NCI-H1048 (cell line): ENCODE data around the gene ASZ1.

Experiments used
- DNase-seq: peaks from one replicate; lab custom pipeline; 2025; lab: John Stamatoyannopoulos, UW

Gene ASZ1

GRCh38 chr7:117346161-117346560, 81.1 kb downstream of the ASZ1 start:
- no peak for DNase-seq

- no peak for DNase-seq
These were observed 89.3 kb downstream of the ASZ1 start for GRCh38 chr7:117338020-117338419.

DNA sequence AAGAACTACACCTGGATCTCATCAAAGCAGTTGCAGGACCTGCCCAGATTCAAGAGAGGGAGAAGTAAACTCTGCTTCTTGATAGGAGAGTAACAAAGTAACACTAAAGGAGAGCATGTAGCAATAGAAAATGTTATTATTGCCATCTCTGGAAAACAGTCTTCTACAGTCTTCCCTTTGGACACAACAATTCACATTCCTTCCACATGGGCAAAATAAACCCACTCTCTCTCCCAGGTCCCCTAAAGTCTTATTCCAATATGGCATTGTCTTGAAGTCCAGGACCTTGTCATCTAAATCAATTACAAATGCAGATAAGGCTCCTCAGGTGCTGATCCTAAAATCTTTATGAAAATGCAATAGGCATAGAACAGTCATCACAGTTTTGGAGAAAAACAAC, 94.1 kb downstream of the ASZ1 start:
- DNase-seq: no peak

GRCh38 chr7:117332031-117332430, 95.3 kb downstream of the ASZ1 start:
- DNase-seq: no peak

DNA sequence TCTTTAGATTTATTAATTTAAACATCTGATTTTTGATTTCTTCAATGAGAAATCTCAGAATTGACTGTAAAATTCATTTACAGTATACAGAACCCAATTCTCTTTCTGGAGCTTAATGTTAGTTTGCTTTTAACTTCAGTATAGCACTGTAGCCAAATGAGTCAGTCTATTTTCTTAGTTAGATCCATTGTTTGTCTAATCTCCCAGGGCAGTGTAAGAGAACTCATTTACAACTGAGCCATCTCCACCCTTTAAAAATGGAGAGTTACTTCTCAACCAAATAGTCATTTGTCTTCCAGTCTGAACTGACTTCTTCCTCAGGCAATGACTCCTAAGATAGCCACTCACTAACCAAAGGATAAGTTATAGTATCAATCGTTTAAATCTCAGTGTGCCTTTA, 101.5 kb downstream of the ASZ1 start:
- no peak for DNase-seq

DNA sequence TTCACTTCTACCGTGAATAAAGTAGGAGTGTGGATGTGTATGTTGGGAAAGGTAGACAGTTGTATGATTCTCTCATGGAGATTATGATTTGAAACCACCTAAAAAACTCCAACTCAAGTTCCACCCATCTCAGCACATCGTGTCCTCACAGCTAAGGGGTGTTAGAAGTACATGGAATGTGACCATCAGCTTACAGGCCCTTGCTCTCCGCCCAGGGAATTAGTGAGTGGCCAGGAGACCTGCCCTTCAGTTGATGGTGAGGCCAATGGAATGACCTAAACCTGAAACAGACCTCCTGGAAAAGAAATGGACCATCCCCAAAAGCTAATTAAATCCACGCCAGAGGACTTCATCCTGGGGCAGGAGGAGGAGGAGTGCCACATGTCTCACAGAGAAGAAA, 102.3 kb downstream of the ASZ1 start:
- no peak for DNase-seq

DNA sequence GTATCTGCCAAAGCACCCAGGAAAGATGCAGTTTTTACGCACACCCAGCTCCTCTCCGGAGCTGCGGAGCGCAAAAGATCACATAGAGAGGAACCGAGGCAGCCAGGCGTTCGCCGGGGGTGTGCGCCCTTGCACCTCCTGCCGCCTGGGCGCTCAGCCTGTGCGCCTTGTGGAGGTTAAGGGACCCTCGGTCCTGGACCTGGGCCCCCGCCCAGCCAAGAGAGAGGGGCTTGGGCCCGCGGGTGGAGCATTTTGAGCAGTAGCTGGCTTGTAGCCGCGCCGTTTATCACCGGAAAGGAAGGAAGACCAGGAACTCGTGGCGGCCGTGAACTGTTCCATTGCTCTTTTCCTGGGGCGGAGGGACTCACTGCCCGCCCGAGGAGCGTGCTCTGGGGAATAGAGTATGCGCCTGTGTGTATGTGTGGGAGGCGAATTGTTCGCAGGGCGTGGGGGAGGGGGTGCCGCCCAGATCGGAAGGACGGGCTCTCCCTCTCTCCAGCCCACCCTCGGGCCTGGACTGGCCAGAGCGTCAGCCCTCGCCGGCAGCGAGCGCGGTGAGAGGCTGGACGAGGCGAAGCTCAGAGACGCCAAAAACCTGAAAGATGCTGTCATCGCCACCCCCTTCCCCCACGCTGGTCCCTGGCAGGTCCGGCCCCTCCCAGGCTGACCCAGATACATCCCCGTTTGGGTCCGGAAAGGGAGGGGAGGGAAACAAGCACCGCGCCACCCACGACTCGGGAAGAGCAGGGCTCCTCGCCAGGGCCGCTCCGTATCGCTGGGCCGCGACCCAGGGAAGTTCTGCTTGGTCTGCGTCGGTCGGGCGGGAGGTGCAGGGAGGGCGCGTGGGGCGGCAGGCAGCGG, 103.2 kb downstream of the ASZ1 start:
- no peak for DNase-seq

GRCh38 chr7:117323305-117323850, 103.9 kb downstream of the ASZ1 start:
- DNase-seq: no peak

GRCh38 chr7:117322741-117323304, 104.5 kb downstream of the ASZ1 start, which contains the start of gene WNT2:
Gene WNT2 (minus strand): TSS chr7:117323058. CDS start chr7:117322989, 69 bp downstream.
- no peak for DNase-seq

DNA sequence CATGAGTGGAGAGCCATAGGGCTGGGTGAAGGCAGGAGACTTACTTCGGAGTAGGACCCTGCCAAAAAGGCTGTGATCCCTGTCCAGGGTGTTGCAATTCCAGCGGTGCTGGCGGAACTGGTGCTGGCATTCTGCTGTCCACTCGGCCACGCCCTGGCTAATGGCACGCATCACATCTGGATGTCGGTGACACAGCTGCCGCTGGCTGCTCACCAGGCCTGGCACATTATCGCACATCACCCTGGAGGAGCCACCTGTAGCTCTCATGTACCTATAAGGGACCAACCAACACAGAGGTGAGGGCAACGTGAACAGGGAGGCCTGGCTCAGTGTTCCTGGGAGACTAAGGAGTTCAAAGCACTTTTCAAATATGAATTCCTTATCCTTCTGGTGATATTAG, 106.8 kb downstream of the ASZ1 start:
- DNase-seq: no peak

- DNase-seq: no peak
These were observed 108.1 kb downstream of the ASZ1 start for GRCh38 chr7:117319181-117319580.

- DNase-seq: no peak
These were observed 113.7 kb downstream of the ASZ1 start for GRCh38 chr7:117313582-117313981.
